ENCODE data around the gene MKLN1.

GRCh38 chr7:131527456-131527855, 199.8 kb downstream of the MKLN1 start:
- TF ChIP-seq POLR2A (IDR thresholded peaks at IDR 0.05; ENCODE audit: low read depth, low read length) (no peak), CTCF (conservative IDR thresholded peaks at IDR 0.05; ENCODE audit: low read depth, low read length) (no peak), SMC3 (IDR thresholded peaks at IDR 0.05; ENCODE audit: low read depth, low read length) (no peak), MAFK (IDR thresholded peaks at IDR 0.05; ENCODE audit: low read depth, low read length) (no peak), CEBPB (IDR thresholded peaks at IDR 0.05; ENCODE audit: low read depth, low read length) (no peak), ELK1 (IDR thresholded peaks at IDR 0.05; ENCODE audit: borderline replicate concordance, low read depth, low read length) (no peak), MXI1 (IDR thresholded peaks at IDR 0.05; ENCODE audit: borderline replicate concordance, low read depth, low read length) (no peak), MAZ (IDR thresholded peaks at IDR 0.05; ENCODE audit: borderline replicate concordance, low read depth, low read length) (no peak), RFX5 (IDR thresholded peaks at IDR 0.05; ENCODE audit: low read depth, low read length) (no peak)
